Omental fat pad (tissue), 4 donors: ENCODE results near the gene DNAJC18. TPM values are rescaled to one million over a fixed set of nuclear protein-coding genes. Genes with fewer than 3 reads are reported as not detected.
"Not testable (repeated sequence)": the region's sequence is repeated elsewhere in the genome, so short reads cannot be mapped to it uniquely, and the experiment has no call there.

Experiments
- ATAC-seq: fragments of 150-250 bp; one replicate; pipeline ENCODE4 v1.9.1; 2016; ENCODE audit warnings: mild to moderate bottlenecking, moderate library complexity; ENCODE audit not compliant: low FRiP score
- DNase-seq: peaks from one replicate; pipeline ENCODE4 v3.0.0-alpha.2; 2019; ENCODE audit warnings: low spot score
- total RNA-seq, 4 donors: library from RNA; depleted of rRNA; stranded (reverse); fragments of >200 nt; gene quantifications; one replicate each; pipeline ENCODE4 v1.1.0, GENCODE V29; 2016
- TF ChIP-seq, protein P1 (sequence below), 3 donors: fragments of 450-650 bp; IDR thresholded peaks; one replicate each; pipeline ENCODE4 v1.5.1; 2016 to 2017; ENCODE audit warnings: antibody characterized with exemption in 3 of 3, mild to moderate bottlenecking in 3 of 3, moderate library complexity in 2 of 3

DNAJC18 gene
- total RNA-seq, 4 donors from 2014 or later = 6.1 to 7.4 (median 6.5) TPM

DNA sequence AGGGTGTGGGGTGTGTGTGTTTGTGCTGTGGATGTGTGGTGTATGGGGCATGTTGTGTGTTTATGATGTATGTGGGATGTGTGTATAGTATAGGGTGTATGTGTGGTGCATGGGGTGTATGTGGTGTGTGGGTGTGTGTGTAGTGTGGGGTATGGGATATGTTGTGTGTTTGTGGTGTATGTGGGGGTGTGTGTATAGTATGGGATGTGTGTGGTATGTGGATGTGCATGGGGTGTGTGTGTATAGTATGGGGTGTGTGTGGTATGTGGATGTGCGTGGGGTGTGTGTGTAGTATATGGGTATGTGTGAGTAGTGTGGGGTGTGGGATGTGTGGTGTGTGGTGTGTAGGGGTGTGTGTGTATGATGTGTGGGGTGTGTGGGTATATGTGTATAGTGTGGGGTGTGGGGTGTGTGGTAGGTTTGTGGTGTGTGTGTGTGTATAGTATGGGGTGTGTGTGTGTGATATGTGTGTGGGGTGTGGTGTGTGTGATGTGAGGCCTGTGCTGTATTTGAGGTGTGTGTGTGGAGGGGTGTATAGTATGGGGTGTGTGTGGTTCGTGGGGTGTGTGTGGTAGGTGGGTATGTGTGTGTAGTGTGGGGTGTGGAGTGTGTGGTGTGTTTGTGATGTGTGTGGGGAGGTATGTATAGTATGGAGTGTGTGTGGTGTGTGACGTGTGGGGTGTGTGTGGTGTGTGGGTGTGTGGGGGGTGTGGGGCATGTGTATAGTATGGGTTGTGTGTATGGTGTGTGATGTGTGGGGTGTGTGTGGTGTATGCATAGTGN is 12.7 kb upstream of the DNAJC18 start:
- TF ChIP-seq, protein P1, sequence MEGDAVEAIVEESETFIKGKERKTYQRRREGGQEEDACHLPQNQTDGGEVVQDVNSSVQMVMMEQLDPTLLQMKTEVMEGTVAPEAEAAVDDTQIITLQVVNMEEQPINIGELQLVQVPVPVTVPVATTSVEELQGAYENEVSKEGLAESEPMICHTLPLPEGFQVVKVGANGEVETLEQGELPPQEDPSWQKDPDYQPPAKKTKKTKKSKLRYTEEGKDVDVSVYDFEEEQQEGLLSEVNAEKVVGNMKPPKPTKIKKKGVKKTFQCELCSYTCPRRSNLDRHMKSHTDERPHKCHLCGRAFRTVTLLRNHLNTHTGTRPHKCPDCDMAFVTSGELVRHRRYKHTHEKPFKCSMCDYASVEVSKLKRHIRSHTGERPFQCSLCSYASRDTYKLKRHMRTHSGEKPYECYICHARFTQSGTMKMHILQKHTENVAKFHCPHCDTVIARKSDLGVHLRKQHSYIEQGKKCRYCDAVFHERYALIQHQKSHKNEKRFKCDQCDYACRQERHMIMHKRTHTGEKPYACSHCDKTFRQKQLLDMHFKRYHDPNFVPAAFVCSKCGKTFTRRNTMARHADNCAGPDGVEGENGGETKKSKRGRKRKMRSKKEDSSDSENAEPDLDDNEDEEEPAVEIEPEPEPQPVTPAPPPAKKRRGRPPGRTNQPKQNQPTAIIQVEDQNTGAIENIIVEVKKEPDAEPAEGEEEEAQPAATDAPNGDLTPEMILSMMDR (IDR thresholded peaks at IDR 0.05) = no peak
- DNase-seq = no peak
- ATAC-seq = no peak

DNA sequence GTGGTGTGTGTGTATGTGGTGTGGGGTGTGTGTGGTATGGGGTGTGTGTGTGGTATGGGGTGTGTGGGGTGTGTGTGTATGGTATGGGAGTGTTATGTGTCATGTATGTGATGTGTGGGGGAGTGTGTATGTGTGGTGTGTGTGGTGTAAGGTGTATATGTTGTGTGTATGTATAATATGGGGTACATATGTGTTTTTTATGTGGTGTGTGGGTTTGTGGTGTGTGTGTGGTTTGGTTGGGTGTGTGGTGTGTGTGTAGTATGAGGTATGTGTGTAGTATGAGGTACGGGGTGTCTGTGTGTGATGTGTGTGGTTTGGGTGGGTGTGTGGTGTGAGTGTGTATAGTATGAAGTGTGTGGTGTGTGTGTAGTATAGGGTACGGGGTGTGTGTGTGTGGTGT is 11.9 kb upstream of the DNAJC18 start:
- ATAC-seq (no peak), DNase-seq (no peak)
- TF ChIP-seq, protein P1 (IDR thresholded peaks at IDR 0.05) = no peak

DNA sequence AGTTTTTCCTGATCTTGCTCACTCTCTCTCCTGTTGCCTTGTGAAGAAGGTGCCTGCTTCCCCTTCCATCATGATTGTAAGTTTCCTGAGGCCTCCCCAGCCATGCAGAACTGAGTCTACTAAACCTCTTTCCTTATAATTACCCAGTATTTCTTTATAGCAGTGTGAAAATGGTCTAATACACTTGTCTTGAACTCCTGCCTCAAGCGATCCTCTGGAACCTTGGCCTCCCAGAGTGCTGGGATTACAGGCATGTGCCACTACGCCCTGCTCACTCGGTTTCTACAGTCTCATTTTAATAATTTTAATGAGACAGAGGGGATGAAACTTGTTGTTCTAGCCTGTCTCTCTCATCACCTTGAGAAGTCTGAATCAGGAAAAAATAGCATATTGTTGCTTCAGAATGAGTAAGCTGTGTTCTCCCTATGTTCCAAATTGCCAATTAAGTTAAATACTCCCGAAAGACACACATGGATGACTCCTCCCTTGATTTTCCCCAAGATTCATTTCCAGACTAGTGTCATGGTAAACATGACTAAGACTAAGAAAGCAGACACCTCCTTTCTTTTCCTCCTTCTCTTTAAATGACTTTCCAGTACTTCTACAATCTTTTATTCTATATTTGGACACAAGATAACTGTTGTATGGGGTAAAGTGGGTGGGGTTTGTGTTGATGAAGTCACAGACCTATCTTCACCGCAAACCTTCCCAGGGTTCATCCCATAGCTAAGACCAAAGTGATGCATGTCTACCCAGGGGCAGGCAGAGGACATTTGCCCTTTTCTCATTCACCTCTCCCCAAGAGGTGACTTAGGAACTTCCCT is 7.8 kb upstream of the DNAJC18 start:
- ATAC-seq (no peak), DNase-seq (no peak)
- TF ChIP-seq, protein P1 (IDR thresholded peaks at IDR 0.05) = no peak

DNA sequence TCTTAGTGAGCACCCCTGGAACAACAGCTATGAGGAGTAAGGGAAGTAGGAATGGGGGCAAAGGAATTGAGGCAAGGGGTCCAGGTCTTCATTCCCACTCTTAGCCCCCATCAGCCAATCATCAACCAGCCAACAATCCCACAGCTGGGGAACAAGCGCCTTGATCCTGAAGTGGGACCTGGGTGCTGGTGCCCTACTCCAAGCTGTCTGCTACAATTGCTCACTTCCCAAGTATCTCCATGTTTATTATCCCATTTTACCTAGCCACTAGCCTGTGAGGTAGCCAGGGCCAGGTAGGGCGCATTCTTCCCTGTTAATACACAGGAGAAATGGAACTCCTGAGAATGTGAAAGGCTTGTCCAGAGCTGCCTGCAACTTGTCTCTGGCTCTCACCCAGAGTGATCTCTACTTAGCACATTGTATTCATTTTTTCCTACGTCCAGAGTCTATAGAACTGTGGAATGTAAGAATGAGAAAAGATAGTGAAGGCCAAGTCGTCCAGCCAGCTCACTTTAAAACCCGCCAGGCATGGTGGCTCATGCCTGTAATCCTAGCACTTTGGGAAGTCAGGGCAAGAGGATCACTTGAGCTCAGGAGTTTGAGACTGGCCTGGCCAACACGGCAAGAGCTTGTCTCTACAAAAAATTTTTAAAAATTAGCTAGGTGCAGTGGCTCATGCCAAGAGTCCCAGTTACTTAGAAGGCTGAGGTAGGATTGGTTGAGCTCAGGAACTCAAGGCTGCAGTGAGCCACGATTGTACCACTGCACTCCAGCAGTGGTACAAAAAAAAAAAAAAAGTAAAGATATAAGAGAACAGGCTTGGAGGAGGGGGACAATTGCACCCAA is 6.2 kb upstream of the DNAJC18 start:
- ATAC-seq (no peak), DNase-seq (no peak)
- TF ChIP-seq, protein P1 (IDR thresholded peaks at IDR 0.05) = no peak

DNA sequence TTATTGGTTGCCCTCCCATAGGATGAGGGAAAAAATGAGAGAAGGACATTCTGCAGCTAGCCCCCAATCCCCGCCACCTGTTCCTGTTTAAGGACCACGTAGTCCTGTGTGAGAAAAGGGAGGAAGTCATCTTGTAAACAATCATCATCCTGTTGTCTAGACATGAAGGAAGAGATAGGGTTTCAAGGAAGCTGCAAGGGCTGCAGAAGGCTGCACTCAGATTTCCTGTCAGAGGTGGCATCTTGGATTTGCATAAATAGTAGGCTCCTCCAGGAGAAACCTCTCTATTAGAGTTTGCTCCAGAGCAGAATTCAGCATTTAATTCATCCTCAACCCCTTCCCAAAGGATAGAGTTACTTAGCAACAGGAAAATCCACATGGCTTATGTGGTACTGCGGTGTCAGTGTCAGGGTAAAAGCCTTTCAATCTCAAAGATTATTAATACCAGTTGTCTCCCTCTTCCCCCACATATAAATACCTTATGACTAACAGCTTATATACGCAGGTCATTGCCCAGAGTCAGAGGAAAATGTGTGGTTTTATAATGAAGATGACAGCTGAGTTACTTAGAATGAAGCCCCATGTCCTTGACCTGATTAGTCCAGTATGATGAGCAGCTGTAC is 4.6 kb upstream of the DNAJC18 start:
- no peak for ATAC-seq
- no peak for DNase-seq
- TF ChIP-seq, protein P1 (IDR thresholded peaks at IDR 0.05) = no peak

DNA sequence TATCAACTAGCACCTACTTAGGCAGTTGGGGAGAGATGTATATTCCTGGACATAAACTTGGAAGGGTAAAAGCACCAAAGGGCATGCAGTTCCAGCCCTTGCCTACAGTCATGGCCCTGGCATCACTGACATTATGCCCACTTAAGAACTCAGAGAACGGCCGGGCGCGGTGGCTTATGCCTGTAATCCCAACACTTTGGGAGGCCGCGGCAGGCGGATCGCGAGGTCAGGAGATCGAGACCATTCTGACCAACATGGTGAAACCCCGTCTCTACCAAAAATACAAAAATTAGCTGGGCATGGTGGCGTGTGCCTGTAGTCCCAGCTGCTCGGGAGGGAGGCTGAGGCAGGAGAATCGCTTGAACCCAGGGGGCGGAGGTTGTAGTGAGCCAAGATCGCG is 1.1 kb upstream of the DNAJC18 start:
- not testable (repeated sequence) for ATAC-seq, DNase-seq

DNA sequence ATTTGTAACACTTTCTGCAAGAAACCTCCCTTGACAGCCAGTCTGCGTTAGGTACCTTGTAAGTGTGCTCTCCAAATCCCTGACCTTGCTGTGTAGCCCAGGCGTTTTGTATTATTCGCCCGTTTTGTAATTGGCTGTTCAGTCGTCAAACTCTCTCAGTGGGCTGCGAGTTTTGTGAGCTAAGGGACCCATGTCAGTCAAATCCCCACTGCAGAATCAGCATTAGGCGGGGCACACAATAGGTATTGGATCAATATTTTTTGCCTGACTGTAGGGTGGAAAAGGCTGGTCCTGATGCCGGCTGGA is 665 bp downstream of the DNAJC18 start:
- ATAC-seq = no peak

More for the DNA sequence above, 665 bp downstream of the DNAJC18 start:
- no peak for DNase-seq
- TF ChIP-seq, protein P1 (IDR thresholded peaks at IDR 0.05) = no peak
